Adrenal gland (tissue), 5 donors: ENCODE data around the gene PAIP2B.
"Not testable (repeated sequence)": the region's sequence is repeated elsewhere in the genome, so short reads cannot be mapped to it uniquely, and the experiment has no call there.

Source experiments
- POLR2A ChIP-seq, 2 donors: fragments of 450-650 bp; IDR thresholded peaks; one replicate each; pipeline ENCODE4 v1.6.1; 2017; ENCODE audit warnings: antibody characterized with exemption in 2 of 2, mild to moderate bottlenecking in 2 of 2, moderate library complexity in 1 of 2
- TF ChIP-seq, protein P1 (sequence below), 6 experiments: fragments of 450-650 bp in 4 of 6; fragments of 200-600 bp in 2 of 6; sonication (generic) in 1 of 6; IDR thresholded peaks; 1 replicate in 5 of 6; 2 replicates in 1 of 6; pipeline versions ENCODE4 v1.5.1 to v1.8.0; 2016 to 2021; ENCODE audit warnings: antibody characterized with exemption in 6 of 6, mild to moderate bottlenecking in 2 of 6, moderate library complexity in 1 of 6
- donor health status: DM: no; HTN: no; CAD: no.

DNA sequence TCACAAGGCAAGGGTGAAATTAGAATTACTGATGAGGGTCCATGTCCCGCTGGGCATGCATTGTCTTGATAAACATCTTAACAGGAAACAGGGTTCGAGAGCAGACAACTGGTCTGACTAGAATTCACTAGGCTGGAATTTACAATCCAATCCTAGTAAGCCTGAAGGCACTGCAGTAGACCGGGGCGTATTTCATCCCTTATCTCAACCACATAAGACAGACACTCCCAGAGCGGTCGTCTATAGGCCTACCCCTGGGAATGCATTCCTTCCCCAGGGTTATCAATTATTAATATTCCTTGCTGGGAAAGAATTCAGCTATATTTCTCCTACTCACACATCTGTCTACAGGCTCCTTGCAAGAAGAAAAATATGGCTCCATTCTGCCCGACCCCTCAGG is 6.2 kb upstream of the PAIP2B start:
- TF ChIP-seq POLR2A (IDR thresholded peaks at IDR 0.05): not testable (repeated sequence)
- TF ChIP-seq, protein P1, sequence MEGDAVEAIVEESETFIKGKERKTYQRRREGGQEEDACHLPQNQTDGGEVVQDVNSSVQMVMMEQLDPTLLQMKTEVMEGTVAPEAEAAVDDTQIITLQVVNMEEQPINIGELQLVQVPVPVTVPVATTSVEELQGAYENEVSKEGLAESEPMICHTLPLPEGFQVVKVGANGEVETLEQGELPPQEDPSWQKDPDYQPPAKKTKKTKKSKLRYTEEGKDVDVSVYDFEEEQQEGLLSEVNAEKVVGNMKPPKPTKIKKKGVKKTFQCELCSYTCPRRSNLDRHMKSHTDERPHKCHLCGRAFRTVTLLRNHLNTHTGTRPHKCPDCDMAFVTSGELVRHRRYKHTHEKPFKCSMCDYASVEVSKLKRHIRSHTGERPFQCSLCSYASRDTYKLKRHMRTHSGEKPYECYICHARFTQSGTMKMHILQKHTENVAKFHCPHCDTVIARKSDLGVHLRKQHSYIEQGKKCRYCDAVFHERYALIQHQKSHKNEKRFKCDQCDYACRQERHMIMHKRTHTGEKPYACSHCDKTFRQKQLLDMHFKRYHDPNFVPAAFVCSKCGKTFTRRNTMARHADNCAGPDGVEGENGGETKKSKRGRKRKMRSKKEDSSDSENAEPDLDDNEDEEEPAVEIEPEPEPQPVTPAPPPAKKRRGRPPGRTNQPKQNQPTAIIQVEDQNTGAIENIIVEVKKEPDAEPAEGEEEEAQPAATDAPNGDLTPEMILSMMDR (IDR thresholded peaks at IDR 0.05): not testable (repeated sequence)
